Measurements from ENCODE around the gene MMD2.
"Not testable (repeated sequence)": the region's sequence is repeated elsewhere in the genome, so short reads cannot be mapped to it uniquely, and the experiment has no call there.

Gene MMD2, protein sequence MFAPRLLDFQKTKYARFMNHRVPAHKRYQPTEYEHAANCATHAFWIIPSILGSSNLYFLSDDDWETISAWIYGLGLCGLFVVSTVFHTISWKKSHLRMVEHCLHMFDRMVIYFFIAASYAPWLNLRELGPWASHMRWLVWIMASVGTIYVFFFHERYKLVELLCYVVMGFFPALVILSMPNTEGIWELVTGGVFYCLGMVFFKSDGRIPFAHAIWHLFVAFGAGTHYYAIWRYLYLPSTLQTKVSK

DNA sequence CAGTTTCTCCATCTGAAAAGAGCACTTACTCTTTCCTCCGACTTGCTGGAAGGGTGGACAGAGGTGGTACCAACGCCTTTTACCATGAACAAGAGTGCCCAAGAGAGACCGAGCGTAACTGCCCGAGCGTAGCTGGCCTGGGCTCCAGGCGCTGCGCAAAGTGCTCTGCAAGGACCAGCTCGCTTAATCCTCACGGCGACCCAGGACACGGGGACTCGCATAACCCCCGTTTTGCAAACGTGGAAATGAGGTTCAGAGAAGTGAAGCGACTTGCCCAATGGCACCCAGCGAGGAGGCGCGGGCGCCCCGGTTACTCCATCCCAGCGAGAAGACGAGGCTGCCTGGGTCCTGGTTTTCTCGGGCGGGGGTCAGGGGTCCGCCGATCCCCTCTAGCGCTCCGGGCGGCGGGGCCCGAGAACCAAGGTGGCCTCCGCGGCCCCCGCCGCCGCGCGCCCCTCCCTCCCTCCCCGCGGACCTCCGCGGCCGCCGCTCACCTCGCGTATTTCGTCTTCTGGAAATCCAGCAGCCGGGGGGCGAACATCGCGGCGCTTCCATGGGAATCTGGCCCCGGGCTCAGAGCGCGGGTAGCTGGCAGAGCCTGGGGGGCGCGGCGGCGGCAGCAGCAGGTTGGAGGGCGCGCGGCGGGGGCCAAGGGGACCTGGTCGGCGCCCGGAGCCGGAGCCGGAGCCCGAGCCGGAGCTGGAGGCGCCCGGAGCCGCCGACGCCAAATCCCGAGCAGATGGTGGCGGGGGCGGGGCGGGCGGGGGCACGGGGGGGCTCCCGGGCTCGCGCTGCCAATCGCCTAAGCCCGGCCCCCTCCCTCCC is at the start of gene MMD2:
Gene MMD2, minus strand, starts transcription at position 711 of the 825 bp plus-strand sequence. Its CDS starts 170 bp downstream, at position 541.
- no peak for FAIRE-seq

DNA sequence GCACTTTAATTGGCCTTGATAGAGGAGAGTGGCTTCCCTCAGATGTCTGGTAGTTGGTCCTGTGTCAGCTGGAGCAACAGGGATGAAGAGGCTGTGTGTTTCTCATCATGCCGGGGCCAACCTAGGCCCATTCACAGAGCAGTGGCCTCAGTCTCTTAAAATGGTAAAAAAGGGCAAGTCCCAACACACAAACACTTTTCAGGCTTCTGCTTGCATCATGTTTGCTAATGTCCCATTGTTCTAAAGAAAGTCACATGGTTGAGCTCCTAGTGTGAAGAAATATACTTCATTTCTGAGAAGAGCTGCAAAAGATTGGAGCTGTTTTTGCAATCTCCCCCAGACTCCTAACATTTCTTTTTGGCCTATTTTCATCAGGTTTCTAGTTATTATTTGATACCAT is 46.1 kb upstream of the MMD2 start:
- FAIRE-seq = no peak

DNA sequence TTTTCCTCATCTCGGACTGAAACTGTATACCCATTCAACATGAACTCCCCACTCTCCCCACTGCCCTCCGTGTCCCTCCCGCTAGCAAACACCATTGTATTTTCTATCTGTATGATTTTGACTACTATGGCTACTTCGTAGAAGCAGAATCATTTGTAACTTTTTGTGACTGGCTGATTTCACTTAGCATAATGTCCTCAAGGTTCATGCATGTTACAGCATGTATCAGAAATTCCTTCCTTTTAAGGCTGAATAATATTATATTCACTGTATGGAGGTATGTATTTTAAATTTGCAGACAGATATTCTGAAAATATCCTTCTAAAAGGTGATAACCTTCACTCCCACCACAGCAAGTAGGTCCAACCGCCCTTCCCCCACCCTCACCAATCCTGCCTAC is 42.9 kb upstream of the MMD2 start:
- FAIRE-seq = no peak

DNA sequence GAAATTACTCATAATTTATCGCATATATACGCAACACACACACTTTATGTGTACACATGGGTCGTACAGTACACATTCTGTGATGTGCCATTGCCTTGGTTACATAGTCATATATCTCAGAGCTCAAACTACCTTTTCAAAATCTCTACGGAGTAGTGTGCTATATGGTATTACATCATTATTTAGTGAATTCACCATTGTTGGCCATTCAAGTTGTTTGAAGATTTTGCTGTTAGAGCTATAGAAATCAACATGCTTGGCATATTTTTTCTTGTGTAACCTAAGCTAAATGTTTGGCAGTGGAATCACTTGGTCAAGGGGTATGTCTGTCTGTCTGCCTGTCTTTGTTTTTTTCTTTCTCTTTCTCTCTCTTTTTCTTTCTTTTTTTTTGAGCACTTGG is 42.0 kb upstream of the MMD2 start:
- FAIRE-seq = no peak

GRCh38 chr7:4999369-4999950 is 40.5 kb upstream of the MMD2 start:
- no peak for FAIRE-seq

GRCh38 chr7:4998910-4999309 is 39.9 kb upstream of the MMD2 start:
- no peak for FAIRE-seq

DNA sequence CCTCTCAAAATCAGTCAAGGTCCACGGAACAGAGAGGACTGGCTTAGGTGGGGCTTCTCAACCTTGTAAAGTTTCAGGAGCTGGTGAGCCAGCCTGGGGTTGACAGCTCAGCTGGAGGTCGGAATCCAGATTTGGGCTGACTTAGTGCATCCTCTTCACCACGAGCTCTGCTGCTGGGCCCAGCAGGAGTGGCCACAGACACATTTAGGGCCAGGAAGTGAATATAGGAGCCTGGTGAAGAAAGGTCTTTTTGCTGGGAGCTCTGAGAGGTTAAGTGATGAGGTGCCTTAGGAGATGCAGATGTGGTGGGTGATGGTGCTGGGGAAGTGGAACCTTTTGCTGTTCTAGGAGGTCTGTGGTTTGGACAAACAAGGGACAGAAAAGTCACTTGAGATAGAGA is 39.3 kb upstream of the MMD2 start:
- no peak for FAIRE-seq

DNA sequence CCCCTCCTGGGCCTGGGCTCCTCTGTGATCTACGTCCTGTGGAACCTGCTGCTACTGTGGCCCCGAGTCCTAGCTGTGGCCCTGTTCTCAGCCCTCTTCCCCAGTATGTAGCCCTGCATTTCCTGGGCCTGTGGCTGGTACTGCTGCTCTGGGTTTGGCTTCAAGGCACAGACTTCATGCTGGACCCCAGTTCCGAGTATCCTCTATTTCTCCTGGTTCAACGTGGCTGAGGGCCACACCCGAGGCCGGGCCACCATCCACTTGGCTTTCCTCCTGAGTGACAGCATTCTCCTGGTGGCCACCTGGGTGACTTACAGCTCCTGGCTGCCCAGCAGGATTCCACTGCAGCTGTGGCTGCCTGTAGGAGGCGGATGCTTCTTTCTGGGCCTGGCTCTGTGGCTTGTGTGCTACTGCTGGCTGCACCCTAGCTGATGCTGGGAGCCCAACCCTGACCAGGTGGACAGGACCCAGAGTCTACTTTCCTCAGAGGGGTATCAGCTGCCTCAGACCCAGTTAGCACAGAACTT is 37.8 kb upstream of the MMD2 start:
- no peak for FAIRE-seq

GRCh38 chr7:4995429-4995969 is 36.5 kb upstream of the MMD2 start:
- FAIRE-seq = no peak

DNA sequence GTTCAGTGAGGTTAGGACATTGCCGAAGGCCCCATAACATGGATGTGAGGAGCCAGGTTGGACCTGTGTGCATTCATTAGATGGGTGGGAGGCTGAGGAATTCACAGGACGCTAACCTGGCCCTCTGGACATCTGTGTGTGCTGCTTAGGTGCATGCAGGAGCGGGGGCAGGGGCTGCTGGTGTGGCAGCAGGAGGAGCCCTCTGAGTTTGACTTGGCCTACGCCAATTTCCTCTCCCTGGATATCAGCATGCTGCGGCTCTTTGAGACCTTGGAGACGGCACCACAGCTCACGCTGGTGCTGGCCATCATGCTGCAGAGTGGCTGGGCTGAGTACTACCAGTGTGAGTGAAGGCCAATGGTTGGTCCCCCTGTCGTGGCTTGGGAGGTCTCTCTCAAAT is 34.5 kb upstream of the MMD2 start:
- FAIRE-seq = no peak

- not testable (repeated sequence) for FAIRE-seq
These were observed 23.8 kb upstream of the MMD2 start for GRCh38 chr7:4982741-4983140.

- not testable (repeated sequence) for FAIRE-seq
These were observed 22.4 kb upstream of the MMD2 start for GRCh38 chr7:4981295-4981890.

DNA sequence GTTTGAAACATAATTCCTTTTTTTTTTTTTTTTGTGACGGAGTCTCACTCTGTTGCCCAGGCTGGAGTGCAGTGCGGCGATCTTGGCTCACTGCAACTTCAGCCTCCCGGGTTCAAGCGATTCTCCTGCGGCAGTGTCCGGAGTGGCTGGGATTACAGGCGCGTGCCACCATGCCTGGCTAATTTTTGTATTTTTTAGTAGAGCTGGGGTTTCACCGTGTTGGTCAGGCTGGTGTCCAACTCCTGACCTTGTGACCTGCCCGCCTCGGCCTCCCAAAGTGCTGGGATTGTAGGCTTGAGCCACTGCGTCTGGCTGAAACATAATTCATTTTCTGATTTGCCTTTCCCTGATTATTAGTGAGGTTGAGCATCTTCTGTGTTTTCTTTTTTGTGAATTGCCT is 16.6 kb upstream of the MMD2 start:
- FAIRE-seq = not testable (repeated sequence)

- FAIRE-seq = no peak
These were observed 14.8 kb upstream of the MMD2 start for GRCh38 chr7:4973728-4974198.

GRCh38 chr7:4972446-4972845 is 13.5 kb upstream of the MMD2 start:
- not testable (repeated sequence) for FAIRE-seq

- FAIRE-seq = no peak
These were observed 6.5 kb upstream of the MMD2 start for GRCh38 chr7:4965295-4966022.

- no peak for FAIRE-seq
These were observed 5.5 kb upstream of the MMD2 start for GRCh38 chr7:4964506-4964905.

DNA sequence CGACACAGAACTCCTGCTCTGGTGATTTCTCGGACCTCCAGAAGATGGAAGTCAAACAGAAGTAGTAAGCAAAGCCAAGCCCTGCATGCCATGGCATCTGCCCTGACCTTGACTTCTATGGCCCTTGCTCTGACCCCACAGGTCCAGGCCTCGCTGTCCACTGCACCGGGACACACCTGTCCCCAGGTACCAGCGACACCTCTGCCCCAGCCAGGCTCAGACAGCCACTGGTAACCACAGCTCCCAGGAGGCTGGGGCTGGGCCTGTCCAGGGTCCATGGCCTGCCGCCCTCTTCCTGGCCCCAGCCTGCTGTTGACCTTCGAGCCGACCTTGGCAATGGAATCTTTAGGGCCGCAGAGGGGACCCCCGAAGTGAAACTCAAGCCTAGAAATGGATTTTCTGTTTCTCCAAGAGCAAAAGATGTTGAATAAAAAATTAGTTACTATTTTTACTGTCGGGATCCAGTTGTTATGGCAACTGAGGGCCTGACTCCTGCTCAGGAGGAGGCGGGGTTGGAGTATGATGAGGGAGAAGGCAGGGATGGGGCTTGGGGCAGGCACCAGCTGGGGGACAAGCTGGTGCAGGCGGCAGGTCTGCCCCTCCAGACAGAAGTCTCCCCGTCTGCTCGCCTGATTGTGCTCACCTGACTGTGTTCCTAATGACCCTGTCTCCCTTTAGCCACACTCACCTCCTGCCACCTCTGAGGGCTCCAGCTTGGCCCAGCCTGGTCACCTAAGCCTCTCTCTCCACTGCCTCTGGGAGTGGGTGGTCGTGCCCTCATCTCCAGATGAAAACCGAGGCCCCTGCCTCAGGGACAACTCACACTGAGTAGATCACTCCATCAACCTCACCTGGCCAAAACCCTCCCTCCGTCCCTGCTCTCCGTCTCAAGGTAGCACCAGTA is 4.1 kb upstream of the MMD2 start:
- FAIRE-seq = no peak

DNA sequence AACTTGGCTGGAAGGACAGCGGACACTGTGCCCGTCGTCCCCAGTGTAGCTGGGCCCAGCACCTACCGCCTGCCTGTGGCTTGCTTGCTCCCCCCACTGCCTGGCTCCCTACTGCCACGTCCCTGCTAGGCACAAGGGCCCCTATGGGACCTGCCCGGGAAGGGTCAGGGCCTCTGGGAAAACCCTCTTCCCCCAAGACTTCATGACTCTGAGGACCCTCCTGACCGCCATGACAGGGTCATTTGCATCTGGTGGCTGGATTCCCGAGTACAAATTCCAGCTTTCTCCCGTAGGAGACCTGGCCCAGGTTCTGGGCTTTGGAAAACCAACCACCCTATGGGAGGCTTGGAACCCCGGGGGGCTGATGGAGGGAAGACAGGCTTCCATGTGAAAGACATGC is 1.4 kb upstream of the MMD2 start:
- FAIRE-seq = no peak

DNA sequence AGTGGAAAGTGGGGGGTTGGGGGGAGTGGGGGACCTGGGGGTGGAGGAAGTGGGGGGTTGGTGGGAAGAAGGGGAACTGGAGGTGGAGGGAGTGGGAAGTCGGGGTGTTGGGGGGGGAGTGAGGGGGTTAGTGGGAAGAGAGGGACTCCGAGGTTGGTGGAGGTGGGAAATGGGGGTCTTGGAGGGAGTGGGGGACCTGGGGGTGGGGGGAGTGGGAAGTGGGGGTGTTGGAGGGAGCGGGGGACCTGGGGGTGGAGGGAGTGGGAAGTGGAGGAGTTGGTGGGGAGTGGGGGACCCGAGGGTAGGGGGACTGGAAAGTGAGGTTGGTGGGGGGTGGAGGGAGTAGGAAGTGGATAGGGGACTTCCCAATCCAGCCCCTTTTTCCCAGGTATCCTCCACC is 906 bp upstream of the MMD2 start:
- FAIRE-seq = no peak

DNA sequence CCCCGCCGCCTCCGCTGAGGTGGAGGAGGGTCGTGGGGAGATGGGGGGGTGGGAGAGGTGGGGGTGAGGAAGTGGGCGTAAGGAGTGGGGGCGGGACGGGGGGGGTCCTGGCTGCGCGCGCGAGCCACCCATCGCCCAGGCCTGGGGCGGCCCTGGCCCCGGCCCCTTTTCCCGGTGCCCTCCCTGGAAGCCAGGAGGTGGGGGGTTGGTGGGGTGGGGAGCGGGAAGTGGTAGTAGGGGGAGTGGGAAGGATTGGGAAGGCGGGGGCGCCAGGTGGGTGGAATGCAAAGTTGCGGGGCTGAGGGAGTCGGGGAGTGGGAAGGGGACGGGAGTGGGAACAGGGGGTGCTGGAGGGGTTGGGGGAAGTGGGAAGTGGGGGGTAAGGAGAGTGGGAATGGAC is 319 bp upstream of the MMD2 start:
- FAIRE-seq = no peak

Measured in colon (tissue), 2 donors.